Amniotic stem cell (primary cell): ENCODE results near the gene TMEM178B.
"Not testable (repeated sequence)": the region's sequence is repeated elsewhere in the genome, so short reads cannot be mapped to it uniquely, and the experiment has no call there.

Experiments used
- DNase-seq: peaks from one replicate; lab custom pipeline; 2025; lab: John Stamatoyannopoulos, UW

The TMEM178B gene

DNA sequence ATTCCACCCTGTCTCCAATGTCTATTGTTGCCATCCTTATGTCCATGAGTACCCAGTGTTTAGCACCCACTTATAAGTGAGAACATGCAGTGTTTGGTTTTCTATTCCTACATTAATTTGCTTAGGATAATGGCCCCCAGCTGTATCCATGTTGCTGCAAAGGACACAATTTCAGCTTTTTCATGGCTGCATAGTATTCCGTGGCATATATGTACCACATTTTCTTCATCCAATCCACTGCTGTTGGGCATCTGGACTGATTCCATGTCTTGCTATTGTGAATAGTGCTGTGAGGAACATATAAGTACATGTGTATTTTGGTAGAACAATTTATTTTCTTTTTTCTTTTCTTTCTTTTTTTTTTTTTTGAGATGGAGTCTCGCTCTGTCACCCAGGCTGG, 68.2 kb downstream of the TMEM178B start:
- DNase-seq: no peak

DNA sequence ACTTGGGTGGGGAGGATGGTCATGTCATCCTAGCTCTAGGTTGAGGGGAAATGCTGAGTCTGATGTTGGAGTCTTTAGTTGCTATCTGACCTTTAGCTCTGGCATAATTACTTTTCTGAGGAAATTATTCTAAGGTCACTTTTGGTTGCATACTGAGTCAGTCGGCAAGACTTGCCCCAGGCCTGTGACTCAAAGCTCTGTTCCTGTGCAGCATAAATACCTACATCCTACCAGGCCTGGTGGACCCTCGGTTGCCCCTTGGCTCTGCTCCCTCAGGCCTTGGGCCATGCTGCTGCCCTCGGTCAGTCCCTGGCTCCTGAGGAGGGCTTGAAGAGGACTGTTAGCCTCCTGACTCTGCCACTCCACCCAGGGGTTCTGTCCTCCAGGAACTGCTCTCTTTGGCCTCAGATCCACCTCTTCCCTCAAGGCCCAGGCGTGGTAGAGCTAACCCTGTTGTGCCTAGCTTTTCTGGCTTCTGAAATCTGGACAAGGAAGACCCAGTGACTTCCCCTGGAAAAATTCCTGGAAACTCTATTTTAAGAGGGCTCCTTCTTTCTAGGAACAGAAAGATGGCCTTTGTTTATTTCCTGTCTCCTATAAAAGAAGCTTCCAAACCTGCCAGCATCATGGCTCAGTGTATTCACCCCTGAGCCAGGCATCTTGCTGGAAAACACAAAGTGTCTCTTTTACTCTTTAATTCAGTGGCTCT, 71.2 kb downstream of the TMEM178B start:
- DNase-seq: no peak

DNA sequence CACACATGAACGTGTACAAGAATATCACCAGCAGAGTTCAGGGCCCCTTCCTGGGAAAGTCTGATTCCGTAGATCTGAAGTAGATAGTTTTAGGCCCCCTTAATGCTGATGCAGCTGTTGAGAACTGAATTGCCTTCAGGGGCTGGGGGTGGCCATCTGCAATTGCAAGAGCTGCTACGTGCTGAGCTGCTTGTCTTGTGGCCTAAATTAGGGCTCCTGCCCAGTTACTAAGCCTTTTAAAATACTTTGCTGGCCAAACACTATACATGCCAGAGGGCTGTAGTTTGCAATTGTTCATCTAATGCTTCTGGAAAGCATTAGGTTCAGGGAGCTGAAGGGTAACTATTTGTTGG, 71.7 kb downstream of the TMEM178B start:
- no peak for DNase-seq

DNA sequence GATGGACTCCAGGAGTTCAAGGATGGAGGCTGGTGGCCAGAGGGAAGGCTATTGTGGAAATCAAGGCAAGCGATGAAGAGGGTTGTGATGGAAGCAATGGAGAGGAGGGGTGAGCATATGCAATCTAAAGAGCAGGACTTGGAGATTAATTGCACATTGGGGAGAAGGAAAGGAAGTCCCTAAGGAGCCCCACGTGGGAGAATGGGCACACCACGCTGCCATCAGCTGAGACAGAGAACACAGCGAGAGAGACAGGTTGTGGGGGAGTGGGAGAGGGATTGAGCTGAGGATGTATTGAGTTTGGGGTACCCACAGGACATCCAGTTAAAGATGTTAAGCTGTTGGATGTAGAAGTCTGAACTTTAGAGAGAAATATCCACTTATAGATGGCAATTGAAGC, 73.6 kb downstream of the TMEM178B start:
- no peak for DNase-seq

DNA sequence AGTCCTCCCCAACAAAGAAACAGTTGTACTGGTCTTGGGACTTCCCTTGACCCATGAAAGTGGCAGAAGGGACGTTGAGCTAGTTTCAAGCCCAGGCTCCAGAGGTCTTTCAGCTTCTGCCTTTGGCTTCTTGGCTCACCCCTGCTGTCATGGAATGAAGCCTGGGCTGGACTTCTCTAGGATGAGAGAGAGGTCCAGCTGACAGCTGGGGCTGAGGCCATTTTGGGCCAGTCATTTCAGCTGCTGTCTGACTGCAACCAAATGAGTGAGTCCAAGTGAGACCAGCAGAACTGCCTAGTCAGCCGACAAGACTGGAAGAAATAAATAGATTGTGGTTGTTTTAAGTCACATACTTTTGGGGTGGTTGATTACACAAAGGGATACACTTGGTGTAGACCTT, 76.6 kb downstream of the TMEM178B start:
- DNase-seq: no peak

DNA sequence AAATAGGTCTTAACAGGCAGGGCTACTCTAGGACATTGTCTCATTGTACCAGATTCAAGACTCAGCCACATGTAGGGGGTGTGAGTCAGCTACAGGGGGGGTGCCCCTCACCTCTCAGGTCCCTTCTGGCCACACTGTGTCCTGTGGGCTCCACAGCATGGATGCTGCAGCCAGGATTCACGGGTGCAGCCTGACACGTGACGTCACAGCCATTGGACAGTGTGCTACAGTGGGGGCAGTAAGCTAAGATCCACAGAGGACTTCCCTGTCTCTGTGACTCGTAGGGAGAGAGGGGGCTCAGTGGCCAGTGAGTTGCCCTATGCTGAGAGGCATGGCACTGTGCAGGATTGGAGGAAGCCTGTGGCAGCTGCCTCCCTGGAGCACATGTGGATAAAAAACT, 77.9 kb downstream of the TMEM178B start:
- no peak for DNase-seq

DNA sequence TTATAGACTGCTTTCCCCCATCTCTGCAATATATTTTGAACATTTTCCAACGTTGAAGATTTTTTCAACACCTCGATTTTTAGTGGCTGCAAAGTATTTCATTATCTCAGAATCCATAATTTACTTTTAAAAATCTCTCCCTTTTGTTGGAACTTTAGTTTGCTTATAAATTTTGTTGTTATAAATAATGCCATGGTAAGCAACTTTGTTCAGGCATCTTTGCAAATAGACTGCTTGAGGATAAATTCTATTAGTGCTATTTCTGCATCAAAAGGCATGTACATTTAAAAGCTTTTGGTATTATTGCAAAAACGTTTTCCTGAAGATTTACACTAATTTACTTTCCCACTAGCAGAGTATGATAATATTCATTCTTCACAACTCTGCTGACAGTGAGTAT, 79.4 kb downstream of the TMEM178B start:
- no peak for DNase-seq

DNA sequence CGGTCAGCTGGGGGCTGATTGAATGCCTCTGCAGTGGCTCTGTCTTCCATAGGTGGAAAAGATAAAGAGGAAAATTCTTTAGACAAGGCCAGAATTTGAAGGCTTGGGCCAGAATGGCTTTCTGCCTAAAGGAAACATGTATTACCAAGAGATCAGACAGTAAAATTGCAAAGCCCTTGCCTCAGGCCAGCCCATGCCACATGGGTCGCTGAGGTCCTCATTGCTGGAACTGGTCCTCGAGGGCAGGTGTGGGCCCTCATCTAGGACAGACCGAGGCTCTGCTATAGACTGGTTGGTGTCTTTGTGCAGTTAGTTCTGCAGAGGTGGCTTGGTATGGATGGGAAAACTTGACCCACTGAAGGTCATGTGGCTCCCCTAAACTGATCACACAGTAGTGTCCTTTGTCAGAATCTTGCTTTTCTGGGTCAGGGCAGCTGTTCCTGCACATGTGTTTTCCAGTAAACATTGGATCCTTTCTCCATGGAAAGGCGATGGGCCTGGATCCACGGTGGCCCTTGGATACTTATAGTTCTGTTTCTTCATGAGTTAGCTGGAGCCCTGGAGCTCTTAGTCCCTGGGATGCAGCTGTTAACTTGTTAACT, 80.4 kb downstream of the TMEM178B start:
- DNase-seq: no peak

DNA sequence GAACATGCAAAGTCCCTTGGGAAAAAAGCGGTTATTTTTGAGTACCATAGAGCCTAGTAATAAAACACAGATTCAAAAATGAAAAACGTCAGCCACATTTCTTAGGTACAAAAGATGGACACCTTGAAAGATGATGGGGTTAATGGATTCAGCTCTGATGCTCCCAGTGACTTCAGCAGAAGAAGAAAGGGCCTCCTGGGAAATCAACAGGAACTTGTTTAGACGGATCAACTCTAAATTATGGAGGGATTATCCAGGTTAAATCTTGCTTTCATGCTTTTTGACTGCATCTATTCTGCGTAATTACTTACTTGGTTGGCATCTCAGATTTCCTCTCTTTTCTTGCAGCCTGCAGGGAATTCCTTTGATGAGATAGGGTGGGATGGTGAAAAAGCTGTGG, 82.5 kb downstream of the TMEM178B start:
- no peak for DNase-seq

DNA sequence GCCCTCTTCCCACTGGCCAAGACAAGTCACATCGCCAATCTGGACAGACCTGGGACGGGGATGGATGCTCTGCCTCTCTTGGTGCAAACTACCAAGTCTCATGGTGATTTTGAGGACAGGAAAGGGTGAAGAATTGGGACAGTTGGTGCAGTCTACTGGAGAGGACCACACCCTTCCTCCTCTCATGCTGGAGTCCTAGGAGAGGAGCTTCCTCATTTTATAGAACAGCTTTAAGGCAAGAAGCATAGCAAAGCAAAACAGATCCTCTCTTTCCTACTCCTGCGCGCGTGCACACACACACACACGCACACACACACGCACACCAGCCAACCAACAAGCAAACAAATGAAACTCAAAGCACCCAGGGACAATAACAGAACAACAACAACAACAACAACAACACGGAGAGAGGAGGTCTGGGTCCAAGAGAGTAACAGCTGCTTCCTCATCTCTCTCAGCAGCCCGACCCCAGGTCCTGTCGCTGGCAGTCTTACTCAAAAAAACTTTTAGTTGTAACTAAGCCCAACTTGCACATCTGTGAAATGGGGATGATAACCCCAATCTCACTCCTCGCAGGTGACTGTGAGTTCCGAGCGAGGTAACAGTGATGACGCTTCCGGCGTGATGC, 83.4 kb downstream of the TMEM178B start:
- DNase-seq: no peak

DNA sequence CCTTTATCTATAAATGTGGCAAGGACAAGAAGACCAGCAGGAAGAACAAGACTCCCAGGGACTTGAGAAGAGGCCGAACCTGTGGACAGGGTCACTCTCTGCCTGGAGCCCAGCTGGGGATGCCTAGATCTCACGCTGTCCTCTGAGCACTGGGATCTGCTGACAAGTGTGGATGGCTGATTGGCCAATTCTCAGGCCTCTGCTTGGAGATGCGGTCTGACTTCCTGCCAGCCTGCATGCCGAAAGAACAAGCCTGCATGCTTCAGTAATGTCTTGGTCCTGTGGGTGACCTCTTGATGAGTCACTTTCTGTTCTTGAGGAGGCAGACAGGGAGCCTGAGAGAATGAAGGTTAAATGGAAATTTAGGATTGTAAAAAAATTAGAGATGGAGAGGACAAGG, 84.7 kb downstream of the TMEM178B start:
- peak; percentile 66 for DNase-seq

DNA sequence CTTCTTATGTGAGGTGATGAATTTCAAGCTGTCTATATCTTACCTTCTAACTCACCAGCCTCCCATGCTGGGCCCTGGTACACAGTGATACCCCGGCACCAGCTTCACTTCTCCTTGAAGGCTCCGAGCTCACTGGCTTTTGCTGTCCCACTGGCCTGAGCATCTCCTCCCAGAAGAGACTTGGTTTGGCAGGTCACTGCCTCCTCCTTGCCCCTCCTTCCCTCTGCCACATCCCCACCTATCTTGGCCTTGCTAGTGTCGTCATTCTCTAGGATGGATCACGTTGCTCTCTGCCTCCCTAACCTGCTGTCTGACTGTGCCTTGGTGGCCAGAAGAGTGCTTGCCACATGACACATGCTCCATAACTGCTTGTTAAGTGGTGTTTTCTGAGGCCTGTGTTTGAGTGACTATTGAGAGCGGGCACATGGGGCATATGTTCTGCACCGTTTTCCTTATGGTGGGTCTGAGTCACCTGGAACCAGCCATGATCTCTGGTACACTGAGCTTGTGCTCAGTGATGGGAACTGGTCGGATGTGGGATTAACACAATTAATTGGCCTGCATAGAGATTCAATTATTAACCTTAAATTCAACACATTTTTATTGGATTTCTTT, 86.5 kb downstream of the TMEM178B start:
- no peak for DNase-seq

DNA sequence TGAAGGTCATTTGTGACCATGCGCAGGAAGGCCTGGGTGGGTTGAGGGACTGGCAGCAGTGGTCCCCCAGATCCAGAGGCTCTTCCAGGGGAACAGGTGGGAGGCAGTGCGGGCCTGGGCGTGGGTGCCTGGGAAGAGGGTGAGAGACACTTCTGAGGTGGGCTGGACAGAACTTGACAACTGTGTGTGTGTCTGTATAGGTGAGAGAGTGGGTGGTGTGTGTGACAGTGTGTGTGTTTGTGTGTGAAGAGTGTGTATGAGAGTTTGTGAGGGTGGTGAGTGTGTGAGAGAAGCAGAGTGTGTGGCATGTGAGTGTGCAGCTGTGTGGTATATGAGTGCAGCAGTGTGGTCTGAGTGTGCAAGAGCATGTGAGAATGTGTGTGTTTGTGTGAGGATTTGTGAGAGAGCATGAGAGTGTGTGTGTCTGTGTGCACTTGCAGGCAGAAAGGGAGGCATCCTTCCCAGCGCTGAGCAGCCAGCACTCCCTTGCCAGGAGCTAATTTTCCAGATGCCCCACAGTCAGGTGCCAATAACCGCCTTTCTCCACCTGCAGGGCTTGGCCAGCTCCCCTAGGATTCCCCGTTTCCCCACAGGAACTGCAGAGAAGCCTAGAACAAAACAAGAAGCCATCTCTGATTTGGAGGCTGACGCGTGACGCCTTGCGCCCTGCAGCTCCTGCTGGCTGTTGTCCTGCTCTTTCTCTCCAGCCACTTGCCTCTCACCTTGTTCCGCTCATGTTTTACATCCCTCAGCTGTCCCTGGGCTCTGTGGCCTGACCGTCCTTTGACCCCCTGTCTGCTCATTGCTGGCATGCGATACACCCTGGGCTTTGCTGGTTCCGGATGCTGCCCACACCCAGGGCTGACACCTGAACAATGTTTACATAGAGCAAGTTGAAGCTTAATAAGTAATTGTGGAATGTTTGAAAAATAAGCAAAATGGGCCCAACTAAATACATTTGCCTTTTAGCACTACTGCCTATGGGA, 88.0 kb downstream of the TMEM178B start:
- DNase-seq: no peak

DNA sequence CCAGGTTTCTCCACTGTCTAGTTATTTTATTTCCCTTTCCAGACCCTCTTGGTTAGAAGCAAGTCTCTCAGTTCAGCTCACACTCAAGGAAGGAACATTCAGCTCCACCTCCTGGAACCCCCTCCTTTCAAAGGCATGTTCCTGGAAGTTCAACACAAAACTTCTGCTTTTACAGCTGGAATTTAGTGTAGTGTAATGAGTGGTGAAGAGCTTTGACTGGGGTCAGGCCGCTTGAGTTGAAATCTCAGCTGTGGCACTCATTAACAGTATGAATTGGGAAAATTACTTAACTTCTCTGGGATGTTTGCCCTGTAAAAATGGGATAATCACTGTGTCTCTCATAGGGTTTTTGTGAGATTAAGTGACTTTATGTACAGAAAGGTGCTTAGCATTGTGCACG, 91.7 kb downstream of the TMEM178B start:
- no peak for DNase-seq

DNA sequence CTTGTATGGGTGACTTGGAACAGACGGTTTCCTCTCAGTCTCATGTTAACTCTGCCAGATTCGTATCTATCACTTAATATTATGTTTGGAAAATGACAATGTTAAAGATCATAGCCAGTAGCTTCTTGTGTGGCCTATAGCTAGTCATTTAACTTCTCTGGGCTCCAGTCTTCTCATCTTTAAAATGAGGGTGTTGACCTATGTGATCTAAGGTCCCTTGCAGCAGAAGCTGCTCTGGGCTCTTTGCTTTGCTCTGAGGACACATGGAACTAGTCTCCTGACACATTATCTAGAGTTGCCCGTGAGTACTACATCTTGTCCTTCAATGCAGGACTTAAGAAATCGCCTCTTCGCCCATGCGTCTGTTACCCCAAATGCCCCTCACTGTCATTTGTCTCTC, 93.1 kb downstream of the TMEM178B start:
- DNase-seq: no peak

DNA sequence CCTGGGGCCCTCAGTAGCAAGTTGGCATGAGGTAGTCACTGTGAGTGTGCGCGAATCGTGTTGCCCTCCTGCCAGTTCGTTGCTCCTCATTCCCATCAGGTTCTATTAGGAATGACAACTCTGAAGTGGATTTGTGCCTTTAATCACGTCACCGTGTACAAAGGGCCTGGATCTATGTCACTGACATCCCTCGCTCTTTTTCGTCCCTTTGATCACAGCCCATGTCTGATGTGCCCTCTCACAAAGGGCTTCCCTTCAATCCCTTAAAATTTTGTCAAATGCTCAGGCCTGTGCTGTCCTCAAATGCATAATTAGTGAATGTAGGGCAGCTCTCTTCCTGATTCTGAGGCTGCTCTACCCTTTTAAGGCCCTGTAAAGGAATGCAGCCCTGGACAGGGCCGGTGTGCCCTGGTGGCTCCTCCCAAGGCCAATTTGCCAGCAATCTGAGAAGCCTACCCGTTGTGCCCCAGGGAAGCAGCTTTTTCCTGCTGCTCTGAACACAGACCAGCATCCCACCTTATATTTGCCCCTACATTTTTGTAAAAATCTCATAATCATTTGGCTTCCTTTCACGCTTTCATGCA, 93.6 kb downstream of the TMEM178B start:
- DNase-seq: no peak

DNA sequence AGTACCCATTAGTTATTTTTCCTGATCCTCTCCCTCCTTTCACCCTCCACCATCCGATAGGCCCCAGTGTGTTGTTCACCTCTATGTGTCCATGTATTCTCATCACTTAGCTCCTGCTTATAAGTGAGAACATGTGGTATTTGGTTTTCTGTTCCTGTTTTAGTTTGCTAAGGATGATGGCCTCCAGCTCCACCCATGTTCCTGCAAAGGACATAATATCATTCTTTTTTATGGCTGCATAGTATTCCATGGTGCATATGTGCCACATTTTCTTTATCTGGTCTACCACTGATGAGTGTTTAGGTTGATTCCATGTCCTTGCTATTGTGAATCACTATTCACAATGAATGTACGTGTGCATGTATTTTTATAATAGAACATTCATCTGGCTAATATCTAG, 95.3 kb downstream of the TMEM178B start:
- not testable (repeated sequence) for DNase-seq

DNA sequence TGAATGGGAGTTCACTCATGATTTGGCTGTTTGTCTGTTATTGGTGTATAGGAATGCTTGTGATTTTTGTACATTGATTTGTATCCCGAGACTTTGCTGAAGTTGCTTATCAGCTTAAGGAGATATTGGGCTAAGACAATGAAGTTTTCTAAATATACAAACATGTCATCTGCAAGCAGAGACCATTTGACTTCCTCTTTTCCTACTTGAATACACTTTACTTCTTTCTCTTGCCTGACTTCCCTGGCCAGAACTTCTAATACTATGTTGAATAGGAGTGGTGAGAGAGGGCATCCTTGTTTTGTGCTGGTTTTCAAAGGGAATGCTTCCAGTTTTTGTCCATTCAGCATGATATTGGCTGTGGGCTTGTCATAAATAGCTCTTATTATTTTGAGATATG, 101.9 kb downstream of the TMEM178B start:
- not testable (repeated sequence) for DNase-seq

DNA sequence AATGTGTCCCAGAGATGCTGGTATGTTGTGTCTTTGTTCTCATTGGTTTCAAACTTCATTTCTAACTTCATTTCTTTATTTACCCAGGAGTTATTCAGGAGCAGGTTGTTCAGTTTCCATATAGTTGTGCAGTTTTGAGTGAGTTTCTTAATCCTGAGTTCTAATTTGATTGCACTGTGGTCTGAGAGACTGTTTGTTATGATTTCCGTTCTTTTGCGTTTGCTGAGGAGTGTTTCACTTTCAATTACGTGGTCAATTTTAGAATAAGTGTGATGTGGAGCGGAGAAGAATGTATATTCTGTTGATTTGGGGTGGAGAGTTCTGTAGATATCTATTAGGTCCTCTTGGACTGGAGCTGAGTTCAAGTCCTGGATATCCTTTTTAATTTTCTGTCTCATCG, 103.3 kb downstream of the TMEM178B start:
- not testable (repeated sequence) for DNase-seq

DNA sequence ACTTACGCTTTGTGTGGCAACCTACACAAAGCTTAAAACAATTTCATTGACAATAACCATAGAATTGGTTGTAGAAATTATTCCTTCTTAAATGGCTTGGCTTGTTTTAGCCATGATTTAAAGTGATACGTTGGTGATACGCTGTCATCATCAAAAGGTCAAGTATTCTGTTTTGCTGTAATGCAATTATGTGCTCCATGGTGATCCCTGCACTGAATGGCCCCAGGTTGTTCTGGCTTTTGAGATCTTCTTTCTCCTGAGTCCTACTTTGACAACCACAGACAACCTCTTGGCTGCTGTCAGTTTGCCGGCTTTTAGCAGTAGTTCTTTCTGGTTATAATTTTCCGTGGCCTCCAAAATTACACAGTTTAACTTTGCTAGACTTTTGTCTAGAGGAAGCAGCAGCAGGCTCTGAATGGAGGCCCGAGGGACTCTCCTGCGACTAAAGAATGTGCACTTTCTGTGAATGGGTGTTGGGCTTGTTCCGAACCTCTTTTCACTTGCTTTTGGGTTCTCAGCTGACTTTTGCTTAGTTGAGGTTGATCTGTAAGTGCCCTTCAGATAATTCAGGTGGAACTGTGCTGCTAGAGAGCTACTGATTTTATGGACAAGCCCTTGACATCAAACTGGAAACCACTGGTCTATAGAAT, 104.7 kb downstream of the TMEM178B start:
- DNase-seq: no peak

DNA sequence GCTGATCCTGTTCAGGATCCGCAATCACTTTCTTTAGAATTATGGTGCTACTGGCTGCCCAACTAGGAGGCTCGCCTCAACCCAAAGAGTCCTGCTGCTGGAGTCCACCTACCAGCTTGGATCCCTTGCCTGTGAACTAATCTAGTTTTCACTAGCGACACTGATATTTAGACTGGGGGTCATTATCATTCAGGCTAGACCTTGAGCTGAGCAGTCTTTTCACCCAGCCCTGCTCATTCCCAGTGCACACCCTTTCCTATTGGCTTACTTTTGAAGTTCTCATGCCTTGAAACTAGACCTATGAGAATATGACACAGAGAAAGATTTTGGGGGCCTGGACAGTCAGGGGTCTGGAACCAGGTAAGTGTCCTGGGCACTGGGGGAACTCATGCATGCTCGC, 107.9 kb downstream of the TMEM178B start:
- DNase-seq: no peak
